Measurements from ENCODE around the gene AGMAT. TPM values are rescaled to one million over a fixed set of nuclear protein-coding genes. Genes with fewer than 3 reads are reported as not detected.

AGMAT gene
- total and polyA plus RNA-seq, 2 of the 13 experiments (the other 11 are each of a cell fraction or from before 2014, with no cell fraction given): 59.1 to 174 TPM

DNA sequence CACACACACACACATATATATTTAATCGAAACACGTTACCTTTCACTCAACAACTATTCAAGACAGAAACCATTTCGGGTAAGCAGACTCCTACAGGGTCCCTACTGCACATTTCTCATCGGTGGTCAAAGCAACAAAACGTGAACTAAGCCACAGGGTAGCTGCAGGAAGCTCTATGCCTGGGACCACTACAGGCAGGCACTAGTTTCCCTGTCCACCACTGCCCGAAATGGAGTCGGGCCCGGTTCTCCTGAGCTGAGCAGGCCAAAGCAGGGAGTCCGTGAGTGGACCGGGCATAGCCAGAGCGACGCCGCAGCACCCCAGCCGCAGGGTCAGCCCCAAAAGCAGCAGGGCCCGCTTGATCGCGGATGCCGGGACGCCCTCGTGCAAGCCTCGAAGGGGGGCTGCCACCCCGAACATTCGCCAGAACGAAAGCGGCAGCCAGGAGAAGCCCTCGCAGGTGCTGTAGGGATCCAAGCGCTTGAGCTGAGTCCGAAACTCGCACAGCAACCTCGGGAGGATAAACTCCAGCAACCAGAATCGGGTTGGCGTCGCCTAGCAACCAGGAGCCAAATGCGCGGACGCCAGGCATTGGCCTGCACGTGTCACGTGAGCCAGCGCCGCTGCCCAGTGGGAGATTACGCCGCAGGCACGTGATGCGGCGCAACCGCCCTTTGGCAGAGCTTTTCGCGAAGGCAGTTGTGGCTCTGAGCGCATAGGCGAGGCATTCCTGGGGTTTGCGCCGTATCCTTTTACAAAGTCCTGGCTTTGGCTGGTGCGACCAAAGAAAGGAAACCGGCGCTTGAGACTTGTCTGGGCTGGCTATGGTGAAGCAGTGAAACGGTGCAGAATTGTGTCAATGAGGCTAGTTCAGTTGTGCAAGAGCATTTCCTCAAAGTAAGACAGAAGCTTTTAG is 18.5 kb upstream of the AGMAT start (continued):
- TF ChIP-seq, protein P1, sequence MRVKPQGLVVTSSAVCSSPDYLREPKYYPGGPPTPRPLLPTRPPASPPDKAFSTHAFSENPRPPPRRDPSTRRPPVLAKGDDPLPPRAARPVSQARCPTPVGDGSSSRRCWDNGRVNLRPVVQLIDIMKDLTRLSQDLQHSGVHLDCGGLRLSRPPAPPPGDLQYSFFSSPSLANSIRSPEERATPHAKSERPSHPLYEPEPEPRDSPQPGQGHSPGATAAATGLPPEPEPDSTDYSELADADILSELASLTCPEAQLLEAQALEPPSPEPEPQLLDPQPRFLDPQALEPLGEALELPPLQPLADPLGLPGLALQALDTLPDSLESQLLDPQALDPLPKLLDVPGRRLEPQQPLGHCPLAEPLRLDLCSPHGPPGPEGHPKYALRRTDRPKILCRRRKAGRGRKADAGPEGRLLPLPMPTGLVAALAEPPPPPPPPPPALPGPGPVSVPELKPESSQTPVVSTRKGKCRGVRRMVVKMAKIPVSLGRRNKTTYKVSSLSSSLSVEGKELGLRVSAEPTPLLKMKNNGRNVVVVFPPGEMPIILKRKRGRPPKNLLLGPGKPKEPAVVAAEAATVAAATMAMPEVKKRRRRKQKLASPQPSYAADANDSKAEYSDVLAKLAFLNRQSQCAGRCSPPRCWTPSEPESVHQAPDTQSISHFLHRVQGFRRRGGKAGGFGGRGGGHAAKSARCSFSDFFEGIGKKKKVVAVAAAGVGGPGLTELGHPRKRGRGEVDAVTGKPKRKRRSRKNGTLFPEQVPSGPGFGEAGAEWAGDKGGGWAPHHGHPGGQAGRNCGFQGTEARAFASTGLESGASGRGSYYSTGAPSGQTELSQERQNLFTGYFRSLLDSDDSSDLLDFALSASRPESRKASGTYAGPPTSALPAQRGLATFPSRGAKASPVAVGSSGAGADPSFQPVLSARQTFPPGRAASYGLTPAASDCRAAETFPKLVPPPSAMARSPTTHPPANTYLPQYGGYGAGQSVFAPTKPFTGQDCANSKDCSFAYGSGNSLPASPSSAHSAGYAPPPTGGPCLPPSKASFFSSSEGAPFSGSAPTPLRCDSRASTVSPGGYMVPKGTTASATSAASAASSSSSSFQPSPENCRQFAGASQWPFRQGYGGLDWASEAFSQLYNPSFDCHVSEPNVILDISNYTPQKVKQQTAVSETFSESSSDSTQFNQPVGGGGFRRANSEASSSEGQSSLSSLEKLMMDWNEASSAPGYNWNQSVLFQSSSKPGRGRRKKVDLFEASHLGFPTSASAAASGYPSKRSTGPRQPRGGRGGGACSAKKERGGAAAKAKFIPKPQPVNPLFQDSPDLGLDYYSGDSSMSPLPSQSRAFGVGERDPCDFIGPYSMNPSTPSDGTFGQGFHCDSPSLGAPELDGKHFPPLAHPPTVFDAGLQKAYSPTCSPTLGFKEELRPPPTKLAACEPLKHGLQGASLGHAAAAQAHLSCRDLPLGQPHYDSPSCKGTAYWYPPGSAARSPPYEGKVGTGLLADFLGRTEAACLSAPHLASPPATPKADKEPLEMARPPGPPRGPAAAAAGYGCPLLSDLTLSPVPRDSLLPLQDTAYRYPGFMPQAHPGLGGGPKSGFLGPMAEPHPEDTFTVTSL (CRISPR knock-in tag; IDR thresholded peaks at IDR 0.05; ENCODE audit: borderline replicate concordance): peak; percentile 7; the same call in 1 of the 2 replicates
- TF ChIP-seq, protein P2, sequence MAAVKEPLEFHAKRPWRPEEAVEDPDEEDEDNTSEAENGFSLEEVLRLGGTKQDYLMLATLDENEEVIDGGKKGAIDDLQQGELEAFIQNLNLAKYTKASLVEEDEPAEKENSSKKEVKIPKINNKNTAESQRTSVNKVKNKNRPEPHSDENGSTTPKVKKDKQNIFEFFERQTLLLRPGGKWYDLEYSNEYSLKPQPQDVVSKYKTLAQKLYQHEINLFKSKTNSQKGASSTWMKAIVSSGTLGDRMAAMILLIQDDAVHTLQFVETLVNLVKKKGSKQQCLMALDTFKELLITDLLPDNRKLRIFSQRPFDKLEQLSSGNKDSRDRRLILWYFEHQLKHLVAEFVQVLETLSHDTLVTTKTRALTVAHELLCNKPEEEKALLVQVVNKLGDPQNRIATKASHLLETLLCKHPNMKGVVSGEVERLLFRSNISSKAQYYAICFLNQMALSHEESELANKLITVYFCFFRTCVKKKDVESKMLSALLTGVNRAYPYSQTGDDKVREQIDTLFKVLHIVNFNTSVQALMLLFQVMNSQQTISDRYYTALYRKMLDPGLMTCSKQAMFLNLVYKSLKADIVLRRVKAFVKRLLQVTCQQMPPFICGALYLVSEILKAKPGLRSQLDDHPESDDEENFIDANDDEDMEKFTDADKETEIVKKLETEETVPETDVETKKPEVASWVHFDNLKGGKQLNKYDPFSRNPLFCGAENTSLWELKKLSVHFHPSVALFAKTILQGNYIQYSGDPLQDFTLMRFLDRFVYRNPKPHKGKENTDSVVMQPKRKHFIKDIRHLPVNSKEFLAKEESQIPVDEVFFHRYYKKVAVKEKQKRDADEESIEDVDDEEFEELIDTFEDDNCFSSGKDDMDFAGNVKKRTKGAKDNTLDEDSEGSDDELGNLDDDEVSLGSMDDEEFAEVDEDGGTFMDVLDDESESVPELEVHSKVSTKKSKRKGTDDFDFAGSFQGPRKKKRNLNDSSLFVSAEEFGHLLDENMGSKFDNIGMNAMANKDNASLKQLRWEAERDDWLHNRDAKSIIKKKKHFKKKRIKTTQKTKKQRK (IDR thresholded peaks at IDR 0.05; ENCODE audit: low read length): no peak
- TF ChIP-seq NFATC3 (CRISPR knock-in tag; IDR thresholded peaks at IDR 0.05) (no peak), ZNF660 (CRISPR knock-in tag; IDR thresholded peaks at IDR 0.05; ENCODE audit: borderline replicate concordance, low read depth) (no peak), GABPA (IDR thresholded peaks at IDR 0.05; ENCODE audit: low read depth, low read length) (no peak), GABPA (CRISPR knock-in tag; IDR thresholded peaks at IDR 0.05; ENCODE audit: low read depth) (no peak), ZBTB42 (CRISPR knock-in tag; IDR thresholded peaks at IDR 0.05) (peak; percentile 90; the same call in 1 of the 2 replicates), ZNF703 (CRISPR knock-in tag; IDR thresholded peaks at IDR 0.05; ENCODE audit: borderline replicate concordance) (no peak), U2AF2 (IDR thresholded peaks at IDR 0.05; ENCODE audit: low read depth, low read length) (no peak), REPIN1 (CRISPR knock-in tag; IDR thresholded peaks at IDR 0.05; ENCODE audit: borderline replicate concordance, low read depth) (peak; percentile 75), TCF7 (IDR thresholded peaks at IDR 0.05; ENCODE audit: low read depth) (no peak), NFE2L1 (CRISPR knock-in tag; IDR thresholded peaks at IDR 0.05; ENCODE audit: borderline replicate concordance) (no peak), ZSCAN9 (CRISPR knock-in tag; IDR thresholded peaks at IDR 0.05; ENCODE audit: borderline replicate concordance) (peak; percentile 95)
- TF ChIP-seq, protein P3, sequence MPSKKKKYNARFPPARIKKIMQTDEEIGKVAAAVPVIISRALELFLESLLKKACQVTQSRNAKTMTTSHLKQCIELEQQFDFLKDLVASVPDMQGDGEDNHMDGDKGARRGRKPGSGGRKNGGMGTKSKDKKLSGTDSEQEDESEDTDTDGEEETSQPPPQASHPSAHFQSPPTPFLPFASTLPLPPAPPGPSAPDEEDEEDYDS (CRISPR knock-in tag; IDR thresholded peaks at IDR 0.05): peak; percentile 76
- TF ChIP-seq, protein P4, sequence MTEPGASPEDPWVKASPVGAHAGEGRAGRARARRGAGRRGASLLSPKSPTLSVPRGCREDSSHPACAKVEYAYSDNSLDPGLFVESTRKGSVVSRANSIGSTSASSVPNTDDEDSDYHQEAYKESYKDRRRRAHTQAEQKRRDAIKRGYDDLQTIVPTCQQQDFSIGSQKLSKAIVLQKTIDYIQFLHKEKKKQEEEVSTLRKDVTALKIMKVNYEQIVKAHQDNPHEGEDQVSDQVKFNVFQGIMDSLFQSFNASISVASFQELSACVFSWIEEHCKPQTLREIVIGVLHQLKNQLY (CRISPR knock-in tag; IDR thresholded peaks at IDR 0.05): peak; percentile 62; the same call in 1 of the 2 replicates
- TF ChIP-seq, protein P5, sequence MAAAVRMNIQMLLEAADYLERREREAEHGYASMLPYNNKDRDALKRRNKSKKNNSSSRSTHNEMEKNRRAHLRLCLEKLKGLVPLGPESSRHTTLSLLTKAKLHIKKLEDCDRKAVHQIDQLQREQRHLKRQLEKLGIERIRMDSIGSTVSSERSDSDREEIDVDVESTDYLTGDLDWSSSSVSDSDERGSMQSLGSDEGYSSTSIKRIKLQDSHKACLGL (CRISPR knock-in tag; IDR thresholded peaks at IDR 0.05): peak; percentile 63; the same call in 1 of the 2 replicates
